ENCODE results near the gene SBK2. TPM values are rescaled to one million over a fixed set of nuclear protein-coding genes. Genes with fewer than 3 reads are reported as not detected.

SBK2 gene
- total and polyA plus RNA-seq, 9 of the 15 experiments (the other 6 are each of a cell fraction or from before 2014, with no cell fraction given): not detected

- TF ChIP-seq, protein P1, sequence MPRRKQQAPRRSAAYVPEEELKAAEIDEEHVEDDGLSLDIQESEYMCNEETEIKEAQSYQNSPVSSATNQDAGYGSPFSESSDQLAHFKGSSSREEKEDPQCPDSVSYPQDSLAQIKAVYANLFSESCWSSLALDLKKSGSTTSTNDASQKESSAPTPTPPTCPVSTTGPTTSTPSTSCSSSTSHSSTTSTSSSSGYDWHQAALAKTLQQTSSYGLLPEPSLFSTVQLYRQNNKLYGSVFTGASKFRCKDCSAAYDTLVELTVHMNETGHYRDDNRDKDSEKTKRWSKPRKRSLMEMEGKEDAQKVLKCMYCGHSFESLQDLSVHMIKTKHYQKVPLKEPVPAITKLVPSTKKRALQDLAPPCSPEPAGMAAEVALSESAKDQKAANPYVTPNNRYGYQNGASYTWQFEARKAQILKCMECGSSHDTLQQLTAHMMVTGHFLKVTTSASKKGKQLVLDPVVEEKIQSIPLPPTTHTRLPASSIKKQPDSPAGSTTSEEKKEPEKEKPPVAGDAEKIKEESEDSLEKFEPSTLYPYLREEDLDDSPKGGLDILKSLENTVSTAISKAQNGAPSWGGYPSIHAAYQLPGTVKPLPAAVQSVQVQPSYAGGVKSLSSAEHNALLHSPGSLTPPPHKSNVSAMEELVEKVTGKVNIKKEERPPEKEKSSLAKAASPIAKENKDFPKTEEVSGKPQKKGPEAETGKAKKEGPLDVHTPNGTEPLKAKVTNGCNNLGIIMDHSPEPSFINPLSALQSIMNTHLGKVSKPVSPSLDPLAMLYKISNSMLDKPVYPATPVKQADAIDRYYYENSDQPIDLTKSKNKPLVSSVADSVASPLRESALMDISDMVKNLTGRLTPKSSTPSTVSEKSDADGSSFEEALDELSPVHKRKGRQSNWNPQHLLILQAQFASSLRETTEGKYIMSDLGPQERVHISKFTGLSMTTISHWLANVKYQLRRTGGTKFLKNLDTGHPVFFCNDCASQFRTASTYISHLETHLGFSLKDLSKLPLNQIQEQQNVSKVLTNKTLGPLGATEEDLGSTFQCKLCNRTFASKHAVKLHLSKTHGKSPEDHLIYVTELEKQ (CRISPR knock-in tag; IDR thresholded peaks at IDR 0.05): no peak
- peak in 1 of 2 experiments; percentile 98; a peak in 2 of 4 replicates for TF ChIP-seq FOXA3 (CRISPR knock-in tag; conservative IDR thresholded peaks at IDR 0.05 in 1 of 2, IDR thresholded peaks at IDR 0.05 in 1 of 2)
- 0 out of 2 replicates have a peak, but pooled peaks have one; percentile 22 for TF ChIP-seq RREB1 (CRISPR knock-in tag; IDR thresholded peaks at IDR 0.05)
- peak; percentile 95 for TF ChIP-seq STAG1 (CRISPR knock-in tag; IDR thresholded peaks at IDR 0.05; ENCODE audit: borderline replicate concordance)
- TF ChIP-seq, protein P2, sequence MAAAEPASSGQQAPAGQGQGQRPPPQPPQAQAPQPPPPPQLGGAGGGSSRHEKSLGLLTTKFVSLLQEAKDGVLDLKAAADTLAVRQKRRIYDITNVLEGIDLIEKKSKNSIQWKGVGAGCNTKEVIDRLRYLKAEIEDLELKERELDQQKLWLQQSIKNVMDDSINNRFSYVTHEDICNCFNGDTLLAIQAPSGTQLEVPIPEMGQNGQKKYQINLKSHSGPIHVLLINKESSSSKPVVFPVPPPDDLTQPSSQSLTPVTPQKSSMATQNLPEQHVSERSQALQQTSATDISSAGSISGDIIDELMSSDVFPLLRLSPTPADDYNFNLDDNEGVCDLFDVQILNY (CRISPR knock-in tag; IDR thresholded peaks at IDR 0.05): peak; percentile 99
- TF ChIP-seq FOXK1 (CRISPR knock-in tag; IDR thresholded peaks at IDR 0.05; ENCODE audit: borderline replicate concordance): peak; percentile 100
- TF ChIP-seq ELK1 (CRISPR knock-in tag; IDR thresholded peaks at IDR 0.05): peak; percentile 89; the same call in 1 of the 2 replicates
- TF ChIP-seq HDAC8 (tag; IDR thresholded peaks at IDR 0.05): peak; percentile 81
- TF ChIP-seq SREBF1 (IDR thresholded peaks at IDR 0.05; ENCODE audit: borderline replicate concordance, low read depth, low read length): no peak
- no peak for TF ChIP-seq PHB2 (IDR thresholded peaks at IDR 0.05; ENCODE audit: low read depth)
- TF ChIP-seq, protein P3, sequence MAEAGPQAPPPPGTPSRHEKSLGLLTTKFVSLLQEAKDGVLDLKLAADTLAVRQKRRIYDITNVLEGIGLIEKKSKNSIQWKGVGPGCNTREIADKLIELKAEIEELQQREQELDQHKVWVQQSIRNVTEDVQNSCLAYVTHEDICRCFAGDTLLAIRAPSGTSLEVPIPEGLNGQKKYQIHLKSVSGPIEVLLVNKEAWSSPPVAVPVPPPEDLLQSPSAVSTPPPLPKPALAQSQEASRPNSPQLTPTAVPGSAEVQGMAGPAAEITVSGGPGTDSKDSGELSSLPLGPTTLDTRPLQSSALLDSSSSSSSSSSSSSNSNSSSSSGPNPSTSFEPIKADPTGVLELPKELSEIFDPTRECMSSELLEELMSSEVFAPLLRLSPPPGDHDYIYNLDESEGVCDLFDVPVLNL (CRISPR knock-in tag; IDR thresholded peaks at IDR 0.05; ENCODE audit: low read depth): peak; percentile 91
- TF ChIP-seq ZEB2 (IDR thresholded peaks at IDR 0.05): no peak
- no peak; the same call in none of the 2 replicates for TF ChIP-seq TEAD4 (IDR thresholded peaks at IDR 0.05; ENCODE audit: low read length)
- TF ChIP-seq TEAD4 (CRISPR knock-in tag; IDR thresholded peaks at IDR 0.05; ENCODE audit: borderline replicate concordance): peak; percentile 100
Measured at GRCh38 chr19:55503502-55504251, 33.3 kb downstream of the SBK2 start (continued).
